NCI-H1436 treated with DMSO at 0.1 percent for 48 hours (cell line): Measurements from ENCODE around the gene MMP23B.

Experiments used
- DNase-seq: peaks from one replicate; lab custom pipeline; 2025; lab: John Stamatoyannopoulos, UW

MMP23B gene

GRCh38 chr1:1620433-1621139, 11.4 kb upstream of the MMP23B start:
- DNase-seq: no peak

GRCh38 chr1:1621173-1622009, 10.6 kb upstream of the MMP23B start:
- no peak for DNase-seq

GRCh38 chr1:1622010-1622787, 9.8 kb upstream of the MMP23B start:
- DNase-seq: no peak

GRCh38 chr1:1622788-1623094, 9.2 kb upstream of the MMP23B start:
- DNase-seq: no peak

GRCh38 chr1:1623181-1623630, 8.8 kb upstream of the MMP23B start:
- no peak for DNase-seq

- DNase-seq: no peak
Measured at GRCh38 chr1:1623631-1624442, 8.1 kb upstream of the MMP23B start.

- DNase-seq: no peak
Measured at GRCh38 chr1:1624443-1625403, 7.2 kb upstream of the MMP23B start.

- DNase-seq: no peak
Measured at GRCh38 chr1:1625404-1625775, 6.6 kb upstream of the MMP23B start.

GRCh38 chr1:1625824-1626206, 6.2 kb upstream of the MMP23B start:
- DNase-seq: no peak

GRCh38 chr1:1626207-1627141, 5.5 kb upstream of the MMP23B start:
- no peak for DNase-seq

GRCh38 chr1:1627261-1627828, 4.6 kb upstream of the MMP23B start:
- no peak for DNase-seq

GRCh38 chr1:1627829-1628753, 3.9 kb upstream of the MMP23B start:
- no peak for DNase-seq

- DNase-seq: no peak
Measured at GRCh38 chr1:1628754-1629429, 3.1 kb upstream of the MMP23B start.

GRCh38 chr1:1629430-1630190, 2.4 kb upstream of the MMP23B start:
- DNase-seq: no peak

- peak; percentile 37 for DNase-seq
Measured at GRCh38 chr1:1630191-1630964, 1.6 kb upstream of the MMP23B start.
